ENCODE data around the gene ARHGEF33.

The ARHGEF33 gene

DNA sequence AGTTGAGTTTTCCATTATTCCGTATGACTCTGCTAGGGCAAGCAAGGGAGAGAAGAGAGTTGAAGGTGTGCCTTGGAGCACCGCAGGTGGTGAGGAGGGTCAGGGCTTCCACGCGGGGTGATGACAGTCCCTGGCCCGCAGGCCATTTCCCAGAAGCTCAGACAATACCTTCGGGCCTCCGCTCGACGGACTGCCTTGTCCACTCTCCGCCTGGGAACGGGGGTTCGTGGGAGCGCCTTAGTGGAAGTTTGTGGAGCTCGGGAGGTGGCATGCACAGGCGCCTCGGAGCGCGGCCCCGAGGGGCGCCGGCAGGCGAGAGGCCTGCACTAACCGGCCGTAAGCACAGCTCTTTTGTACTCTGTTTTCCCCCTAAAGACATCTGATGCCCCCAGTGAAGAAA lies 69.8 kb downstream of the ARHGEF33 start:
- no peak for DNase-seq (ENCODE audit: low read depth in 1 of 2, low spot score in 1 of 2)

DNA sequence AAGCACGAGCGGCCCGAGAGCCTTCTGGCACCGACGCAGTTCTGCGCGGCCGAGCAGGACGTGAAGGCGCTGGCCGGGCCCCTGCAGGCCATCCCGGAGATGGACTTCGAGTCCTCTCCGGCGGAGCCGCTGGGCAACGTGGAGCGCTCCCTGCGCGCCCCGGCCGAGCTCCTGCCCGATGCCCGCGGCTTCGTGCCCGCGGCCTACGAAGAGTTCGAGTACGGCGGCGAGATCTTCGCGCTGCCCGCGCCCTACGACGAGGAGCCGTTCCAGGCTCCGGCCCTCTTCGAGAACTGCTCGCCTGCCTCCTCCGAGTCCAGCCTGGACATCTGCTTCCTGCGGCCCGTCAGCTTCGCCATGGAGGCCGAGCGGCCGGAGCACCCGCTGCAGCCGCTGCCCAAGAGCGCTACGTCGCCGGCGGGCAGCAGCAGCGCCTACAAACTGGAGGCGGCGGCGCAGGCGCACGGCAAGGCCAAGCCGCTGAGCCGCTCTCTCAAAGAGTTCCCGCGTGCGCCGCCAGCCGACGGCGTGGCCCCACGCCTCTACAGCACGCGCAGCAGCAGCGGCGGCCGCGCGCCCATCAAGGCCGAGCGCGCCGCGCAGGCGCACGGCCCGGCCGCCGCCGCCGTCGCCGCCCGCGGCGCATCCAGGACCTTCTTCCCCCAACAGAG lies 70.4 kb downstream of the ARHGEF33 start:
- DNase-seq (ENCODE audit: low read depth in 1 of 2, low spot score in 1 of 2) = peak; percentile 14 to 30

DNA sequence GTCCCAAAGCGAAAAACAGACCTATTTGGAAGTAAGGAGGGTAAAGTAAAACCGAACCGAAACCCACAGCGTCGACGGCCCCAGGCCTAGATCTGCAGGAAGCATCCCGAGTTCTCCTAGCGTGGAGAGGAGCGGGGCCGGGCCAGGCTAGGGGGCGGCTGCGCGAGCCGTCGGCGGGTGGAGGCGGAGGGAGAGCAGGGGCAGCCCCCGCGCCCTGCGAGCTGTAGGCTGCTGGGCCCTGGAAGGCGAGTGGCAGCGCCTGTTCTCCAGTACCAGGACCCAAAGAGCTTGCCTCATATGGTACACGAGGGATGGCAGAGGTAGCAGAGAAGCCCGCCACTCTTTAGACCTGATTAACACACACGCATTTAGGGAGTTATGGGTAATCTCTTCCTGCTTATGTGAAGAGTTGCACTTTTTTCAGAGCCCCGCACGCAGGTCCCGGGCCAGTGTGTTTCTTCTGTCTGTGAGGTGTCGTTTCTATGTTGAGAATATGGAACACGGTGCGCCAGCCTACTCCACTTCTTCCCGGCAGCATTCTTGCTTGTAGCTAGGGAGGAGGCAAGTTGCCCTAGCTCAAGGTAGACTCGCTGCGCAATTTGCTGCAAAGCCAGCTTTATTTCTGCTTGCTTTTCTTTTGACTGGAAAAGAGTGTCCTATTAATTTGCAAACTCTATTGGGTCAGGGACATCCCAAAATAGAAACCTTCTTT lies 71.1 kb downstream of the ARHGEF33 start:
- no peak for DNase-seq (ENCODE audit: low read depth in 1 of 2, low spot score in 1 of 2)

DNA sequence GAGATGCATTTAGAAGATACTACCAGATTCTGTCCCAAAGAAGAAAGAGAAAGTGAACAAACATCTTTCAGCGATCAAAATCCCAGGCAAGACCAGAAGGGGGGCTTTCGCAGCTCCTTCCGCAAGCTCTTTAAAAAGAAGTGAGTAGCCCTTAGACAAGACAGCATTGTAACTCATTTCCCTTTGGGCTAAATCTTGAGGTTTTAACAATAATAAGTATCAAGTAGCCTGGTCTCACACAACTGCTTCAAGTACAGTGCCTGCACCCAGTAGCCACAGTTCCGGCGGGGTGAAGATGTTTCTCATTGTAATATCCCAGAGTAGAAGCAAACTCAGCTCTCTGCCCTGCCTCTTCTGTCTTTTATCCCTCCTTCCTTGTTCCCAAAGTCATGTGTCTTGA lies 76.3 kb downstream of the ARHGEF33 start:
- DNase-seq (ENCODE audit: low read depth in 1 of 2, low spot score in 1 of 2) = no peak

GRCh38 chr2:38966678-38967077 lies 77.0 kb downstream of the ARHGEF33 start:
- DNase-seq (ENCODE audit: low read depth in 1 of 2, low spot score in 1 of 2) = no peak

- no peak for DNase-seq (ENCODE audit: low read depth in 1 of 2, low spot score in 1 of 2)
These were observed 78.3 kb downstream of the ARHGEF33 start for GRCh38 chr2:38968021-38968420.

DNA sequence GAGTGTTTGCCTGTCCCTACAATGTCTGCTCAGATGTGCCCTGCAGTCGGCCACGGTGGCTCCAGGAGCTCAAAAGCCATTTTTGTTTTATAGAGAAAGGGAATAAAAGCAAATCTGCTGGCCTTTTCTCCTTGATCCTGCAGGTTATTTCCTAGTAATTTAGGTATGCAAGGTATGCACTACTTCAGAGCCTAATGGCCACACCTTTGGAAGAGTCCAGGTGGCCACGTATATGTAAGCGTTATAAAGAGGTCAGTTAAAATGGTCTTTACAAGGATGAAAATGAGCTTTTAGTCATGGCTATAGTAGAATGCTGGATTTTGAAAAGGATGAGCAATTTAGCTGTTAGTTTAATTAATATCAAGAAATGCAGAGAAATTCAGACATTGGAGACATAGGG lies 81.7 kb downstream of the ARHGEF33 start:
- DNase-seq (ENCODE audit: low read depth in 1 of 2, low spot score in 1 of 2) = no peak

GRCh38 chr2:38973266-38973665 lies 83.6 kb downstream of the ARHGEF33 start:
- DNase-seq (ENCODE audit: low read depth in 1 of 2, low spot score in 1 of 2) = no peak

DNA sequence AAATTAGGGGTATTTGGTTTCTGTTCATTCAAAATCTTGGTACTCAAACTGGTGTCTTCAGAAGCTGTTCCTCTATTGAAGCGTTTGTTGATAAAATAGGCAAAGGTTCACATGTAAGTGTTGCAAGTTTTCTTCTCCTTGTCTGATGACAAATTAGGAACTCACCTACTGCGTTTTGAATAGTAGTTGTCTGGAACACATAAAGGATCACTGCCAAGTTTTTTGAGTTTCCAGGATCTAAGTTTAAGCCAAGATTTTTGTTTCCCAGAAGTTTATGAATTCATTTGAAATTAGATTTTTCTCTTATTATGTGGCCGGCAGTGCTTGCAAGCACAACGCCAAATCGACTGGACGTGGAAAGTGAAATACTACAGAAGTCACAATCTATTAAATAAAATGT lies 85.4 kb downstream of the ARHGEF33 start:
- DNase-seq (ENCODE audit: low read depth in 1 of 2, low spot score in 1 of 2) = no peak

GRCh38 chr2:38977047-38977446 lies 87.4 kb downstream of the ARHGEF33 start:
- DNase-seq (ENCODE audit: low read depth in 1 of 2, low spot score in 1 of 2) = no peak

DNA sequence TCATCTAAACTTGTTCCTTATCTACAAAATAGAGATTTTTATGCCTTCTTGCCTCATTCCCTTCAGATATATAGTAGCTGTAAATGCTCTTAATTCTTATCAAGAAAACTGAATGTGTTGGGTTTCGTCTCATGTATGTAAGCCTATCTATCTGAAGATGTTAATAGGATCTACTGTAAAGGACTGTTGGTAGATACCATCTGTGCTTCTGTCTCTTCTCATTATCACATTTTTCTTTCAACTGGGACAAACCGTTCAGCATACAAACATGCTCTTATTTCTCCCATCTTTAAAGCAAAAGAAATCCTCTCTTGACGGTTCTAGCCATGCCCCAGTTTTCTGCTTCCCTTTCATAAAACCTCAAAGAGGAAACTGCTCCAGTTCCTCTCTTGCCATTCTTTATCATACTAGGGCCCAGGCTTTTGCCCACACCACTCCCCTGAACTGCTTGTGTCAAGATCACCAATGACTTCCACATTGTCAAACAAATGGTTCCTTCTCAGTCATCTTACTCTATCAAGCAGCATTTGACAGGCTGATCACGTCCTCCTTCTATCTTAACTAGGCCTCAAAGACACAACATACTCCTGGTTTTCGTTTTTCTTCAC lies 88.7 kb downstream of the ARHGEF33 start:
- DNase-seq (ENCODE audit: low read depth in 1 of 2, low spot score in 1 of 2) = no peak

- DNase-seq (ENCODE audit: low read depth in 1 of 2, low spot score in 1 of 2) = no peak
These were observed 89.2 kb downstream of the ARHGEF33 start for GRCh38 chr2:38978908-38979307.

- DNase-seq (ENCODE audit: low read depth in 1 of 2, low spot score in 1 of 2) = no peak
These were observed 91.5 kb downstream of the ARHGEF33 start for GRCh38 chr2:38981003-38981669.

GRCh38 chr2:38981670-38982357 lies 92.1 kb downstream of the ARHGEF33 start:
- no peak for DNase-seq (ENCODE audit: low read depth in 1 of 2, low spot score in 1 of 2)

DNA sequence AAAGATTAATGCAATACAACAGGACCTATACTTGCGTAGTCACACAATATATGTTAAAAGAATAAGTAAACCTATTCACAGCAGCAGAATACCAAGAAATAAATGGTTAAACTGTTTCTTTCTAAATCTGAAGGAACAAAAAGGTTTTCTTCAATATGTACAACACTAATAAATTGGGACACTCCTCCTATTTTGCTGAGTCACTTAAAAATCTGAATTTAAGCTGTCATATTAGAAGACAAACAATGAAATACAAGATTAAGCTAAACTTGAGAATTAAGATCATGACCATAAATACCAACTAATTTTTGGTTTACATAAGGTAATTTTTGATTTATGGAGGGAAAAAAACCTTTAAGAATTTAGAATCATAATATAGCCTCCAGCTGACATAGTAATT lies 92.8 kb downstream of the ARHGEF33 start:
- DNase-seq (ENCODE audit: low read depth in 1 of 2, low spot score in 1 of 2) = no peak

DNA sequence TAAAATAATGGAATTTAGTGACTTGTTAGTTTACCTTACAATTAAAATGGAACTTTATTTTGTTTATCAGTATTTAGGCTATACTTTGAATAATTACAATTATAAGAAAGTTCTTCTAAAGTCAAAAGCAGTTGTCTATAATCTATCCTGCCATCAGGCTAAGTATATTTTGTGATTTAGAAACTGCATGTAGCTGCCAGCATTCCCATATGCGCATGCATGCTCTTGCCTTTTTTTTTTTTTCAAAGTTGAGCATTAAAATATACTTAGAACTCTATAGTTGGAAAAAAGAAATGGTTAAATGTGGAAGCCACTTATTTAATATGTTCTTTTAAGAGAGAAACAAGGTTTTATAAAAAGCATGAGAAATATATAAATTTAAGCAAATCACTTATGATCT lies 99.0 kb downstream of the ARHGEF33 start:
- no peak for DNase-seq (ENCODE audit: low read depth in 1 of 2, low spot score in 1 of 2)

- no peak for DNase-seq (ENCODE audit: low read depth in 1 of 2, low spot score in 1 of 2)
These were observed 102.2 kb downstream of the ARHGEF33 start for GRCh38 chr2:38991899-38992298.

DNA sequence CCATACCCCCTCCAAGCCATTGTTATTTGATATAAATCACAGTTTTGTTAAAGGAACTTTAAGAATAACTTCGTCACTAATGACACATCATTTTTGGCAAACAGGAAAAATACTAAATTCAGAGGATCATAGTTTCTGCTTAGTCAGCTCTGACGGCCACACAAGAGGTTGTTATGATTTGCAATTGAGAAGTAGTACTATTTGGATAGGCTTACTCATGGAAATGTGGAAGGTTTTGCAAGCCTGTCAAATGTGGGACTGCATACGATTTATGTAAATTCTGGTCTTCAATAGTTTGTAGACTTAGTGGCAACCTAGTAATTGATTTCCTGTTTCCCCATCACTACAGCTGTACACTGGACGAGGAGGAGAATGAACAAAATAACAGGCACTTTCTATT lies 108.1 kb downstream of the ARHGEF33 start:
- no peak for DNase-seq (ENCODE audit: low read depth in 1 of 2, low spot score in 1 of 2)

- DNase-seq (ENCODE audit: low read depth in 1 of 2, low spot score in 1 of 2) = no peak
These were observed 110.9 kb downstream of the ARHGEF33 start for GRCh38 chr2:39000552-39000951.

- no peak for DNase-seq (ENCODE audit: low read depth in 1 of 2, low spot score in 1 of 2)
These were observed 118.3 kb downstream of the ARHGEF33 start for GRCh38 chr2:39007875-39008504.

DNA sequence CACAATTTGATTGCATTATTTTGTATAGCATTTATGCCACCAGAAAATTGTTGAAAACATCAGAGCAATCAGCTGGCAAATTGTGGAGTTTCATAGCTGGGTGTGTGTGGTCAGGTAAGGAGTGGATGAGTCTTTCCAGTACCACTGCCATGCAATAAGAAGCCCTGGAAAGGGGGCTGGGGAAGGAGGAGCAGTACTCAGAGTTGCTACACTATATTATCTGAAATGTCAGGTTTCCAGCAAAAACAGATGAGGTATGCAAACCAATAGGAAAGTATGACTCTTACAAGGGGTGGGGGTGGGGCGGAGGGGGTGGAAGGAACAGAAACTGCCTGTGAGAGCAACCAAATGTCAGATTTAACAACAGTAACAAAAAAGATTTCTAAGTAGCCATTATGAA lies 119.0 kb downstream of the ARHGEF33 start:
- no peak for DNase-seq (ENCODE audit: low read depth in 1 of 2, low spot score in 1 of 2)

Measured in activated T-helper 1 cell treated with anti-CD3 and anti-CD28 coated beads, Interleukin-2, amount 50 U/mL, for 16 hours (primary cell).